GM21529 (cell line): ENCODE data around the gene NLN.
"Not testable (repeated sequence)": the region's sequence is repeated elsewhere in the genome, so short reads cannot be mapped to it uniquely, and the experiment has no call there.

Source experiments
- ATAC-seq: cut with Tn5 transposase; IDR thresholded peaks from one replicate; pipeline ENCODE4 v1.9.1; 2021; ENCODE audit not compliant: unreplicated experiment

The NLN gene

DNA sequence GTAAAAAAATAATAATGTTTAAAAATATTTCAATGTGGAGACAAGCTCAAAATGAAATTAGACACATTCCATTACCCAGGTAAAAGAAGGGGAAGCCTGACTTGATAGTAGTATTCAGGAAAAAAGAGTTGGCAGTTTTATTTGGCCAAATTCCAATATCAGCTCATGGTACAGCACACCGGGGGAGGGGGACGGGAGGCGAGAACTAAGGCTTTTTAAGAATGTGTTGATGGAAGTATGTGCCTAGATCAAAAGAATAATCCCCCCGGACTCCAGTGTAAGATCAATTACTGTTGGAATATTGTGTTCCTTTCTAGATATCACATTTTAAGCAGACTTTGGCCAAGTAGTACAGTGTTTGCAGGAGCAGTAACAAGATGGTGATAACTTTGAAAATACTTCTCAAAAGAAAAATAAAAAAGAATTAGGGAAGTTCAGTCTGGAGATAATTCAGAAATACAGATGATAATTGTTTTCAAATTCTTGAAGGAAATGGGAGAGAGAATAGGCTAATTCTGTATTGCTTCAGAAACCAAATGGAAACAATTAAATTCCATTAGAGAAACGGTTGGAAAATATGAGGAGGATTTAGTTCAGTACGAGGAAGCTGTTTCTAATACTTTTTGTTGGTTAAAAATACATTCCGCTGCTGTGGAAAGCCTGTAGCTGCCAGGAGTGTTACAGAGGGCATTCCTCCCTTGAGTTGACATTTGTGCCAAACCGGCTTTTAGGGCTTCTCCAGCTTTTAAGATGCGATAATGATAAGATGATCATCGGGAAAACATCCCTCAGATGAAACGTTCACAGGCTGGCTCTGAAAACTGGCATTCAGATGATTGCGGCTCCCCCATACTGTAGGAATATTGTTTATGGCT lies 106.3 kb downstream of the NLN start:
- ATAC-seq = no peak

GRCh38 chr5:65830856-65831255 lies 108.9 kb downstream of the NLN start:
- ATAC-seq = no peak

DNA sequence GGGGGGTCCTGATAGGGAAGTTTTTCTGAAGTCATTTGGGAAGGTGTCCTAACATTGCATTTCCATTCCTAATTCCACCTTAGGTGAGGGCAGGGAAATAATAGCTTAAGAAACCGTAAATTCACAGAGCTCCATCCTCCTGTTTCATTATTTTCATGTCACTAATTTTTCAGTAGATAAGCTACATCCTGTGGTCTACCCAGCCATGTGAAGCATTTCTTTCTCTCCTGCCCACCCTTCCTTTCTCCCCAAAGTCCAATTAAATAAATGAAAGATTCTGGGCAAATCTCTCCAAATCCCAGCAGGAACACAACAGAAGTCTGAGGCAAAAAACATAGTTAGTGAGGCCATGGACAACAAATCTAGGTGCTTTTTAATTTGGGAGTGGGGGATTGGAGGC lies 109.3 kb downstream of the NLN start:
- ATAC-seq = no peak

DNA sequence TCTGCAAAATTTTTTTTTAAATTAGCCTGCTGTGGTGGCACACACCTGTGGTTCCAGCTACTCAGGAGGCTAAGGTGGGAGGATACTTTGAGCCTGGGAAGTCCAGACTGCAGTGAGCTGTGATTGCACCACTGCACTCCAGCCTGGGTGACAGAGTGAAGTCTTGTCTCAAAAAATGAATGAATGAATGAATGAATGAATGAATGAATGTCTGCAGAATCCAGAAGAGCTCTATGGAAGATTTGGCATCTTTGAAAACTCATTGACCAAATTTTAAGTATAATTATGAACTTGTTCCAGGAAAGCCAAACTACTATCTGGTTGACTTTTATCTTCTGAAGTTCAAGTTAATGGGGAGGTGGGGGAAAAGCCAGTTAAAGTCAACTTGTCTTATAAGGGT lies 110.1 kb downstream of the NLN start:
- no peak for ATAC-seq

DNA sequence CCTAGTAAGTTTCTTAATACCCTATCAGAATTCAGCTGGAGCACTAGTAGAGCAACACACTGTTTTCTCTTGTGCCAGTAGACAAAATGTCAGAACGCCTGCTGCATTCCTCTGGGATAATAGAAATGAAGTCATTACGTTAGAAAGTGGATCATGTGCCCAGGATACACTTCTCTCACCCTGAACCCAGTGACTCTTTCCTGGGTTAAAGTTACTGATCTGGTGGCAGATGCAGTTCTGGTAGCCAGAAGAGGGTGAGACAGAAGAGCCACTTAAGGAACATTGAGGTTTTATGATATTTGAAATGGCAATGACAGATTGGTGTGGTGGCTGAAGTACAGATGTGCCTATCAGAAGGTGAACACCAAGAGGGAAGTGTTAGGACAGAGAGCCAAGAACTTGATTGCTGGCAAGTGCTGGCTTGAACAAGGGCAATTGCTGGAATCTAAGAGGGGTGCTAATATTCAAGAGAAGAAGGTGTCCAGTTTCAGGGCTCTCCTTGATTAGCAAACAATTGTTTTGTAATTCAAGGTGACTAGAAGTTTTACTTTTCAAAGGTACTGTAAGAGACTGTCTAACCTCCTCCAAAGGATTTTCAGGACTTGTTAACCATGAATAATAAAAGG lies 110.7 kb downstream of the NLN start:
- no peak for ATAC-seq

DNA sequence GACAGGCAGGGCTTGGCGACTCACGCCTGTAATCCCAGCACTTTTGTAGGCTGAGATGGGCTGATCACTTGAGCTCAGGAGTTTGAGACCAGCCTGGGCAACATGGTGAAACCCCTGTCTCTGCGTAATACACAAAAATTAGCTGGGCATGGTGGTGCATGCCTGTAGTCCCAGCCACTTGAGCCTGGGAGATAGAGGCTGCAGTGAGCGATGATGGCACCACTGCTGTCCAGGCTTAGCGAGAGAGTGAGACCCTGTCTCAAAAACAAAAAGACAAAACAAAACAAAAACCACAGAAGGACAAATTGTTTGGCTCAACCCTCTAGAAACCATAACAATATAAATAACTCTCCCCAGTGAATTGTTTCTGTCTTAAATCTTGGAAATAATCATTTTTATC lies 111.8 kb downstream of the NLN start:
- ATAC-seq = no peak

DNA sequence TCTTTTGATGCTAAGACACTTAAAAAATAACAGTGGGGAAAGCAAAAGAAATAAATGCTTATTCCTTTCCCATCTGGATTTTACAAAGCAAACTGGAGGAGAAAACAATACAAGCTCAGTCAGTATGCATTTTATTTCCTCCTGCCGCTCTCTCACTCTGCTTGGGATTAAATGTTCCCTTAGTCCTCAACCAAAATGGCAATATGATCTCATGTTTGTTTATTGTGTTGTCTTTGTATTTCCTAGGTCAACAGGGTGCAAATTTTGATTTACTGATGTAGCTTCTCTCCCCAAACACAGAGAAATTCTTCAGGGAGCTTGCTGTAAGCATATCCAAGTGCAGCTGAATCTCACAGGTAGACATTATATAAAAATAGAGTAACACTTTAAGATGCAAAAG lies 112.3 kb downstream of the NLN start:
- ATAC-seq = no peak

DNA sequence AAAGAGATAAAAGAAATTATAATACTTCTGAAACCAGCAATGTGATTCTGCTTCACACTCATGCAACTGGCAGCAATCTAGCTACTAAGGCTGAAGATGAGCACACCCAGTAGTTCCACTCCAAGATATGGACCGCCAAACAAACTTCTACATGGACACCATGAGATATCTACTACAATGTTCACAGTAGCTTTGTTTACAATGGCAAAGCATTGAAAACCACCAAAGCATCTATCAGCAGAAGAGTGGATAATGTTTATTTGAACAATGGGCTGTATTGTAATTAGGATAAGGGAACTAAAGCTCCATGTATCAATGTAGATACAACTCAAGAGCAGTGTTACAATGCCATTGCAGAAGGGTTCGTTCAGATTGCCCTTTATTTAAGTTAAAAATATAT lies 113.2 kb downstream of the NLN start:
- no peak for ATAC-seq

DNA sequence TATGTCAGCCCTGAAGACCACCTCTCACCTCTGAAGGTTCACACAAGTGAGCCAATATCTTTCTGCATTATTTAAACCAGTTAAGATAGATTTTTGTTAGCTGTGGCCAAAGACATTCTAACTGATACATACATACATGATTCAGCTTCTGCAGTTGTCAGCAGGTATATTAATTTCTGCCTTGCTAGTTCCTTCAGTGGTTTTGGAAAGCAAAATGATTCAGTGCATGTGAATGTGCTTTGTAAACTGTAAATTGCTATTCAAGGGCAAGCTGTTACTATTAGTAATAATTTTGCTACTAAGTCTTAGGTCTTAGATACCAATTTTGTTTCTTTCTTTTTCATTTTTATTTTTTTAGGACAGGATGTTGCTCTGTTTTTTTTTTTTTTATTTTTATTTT lies 115.1 kb downstream of the NLN start:
- no peak for ATAC-seq

- ATAC-seq = not testable (repeated sequence)
Measured at GRCh38 chr5:65839170-65839569, 117.2 kb downstream of the NLN start.

DNA sequence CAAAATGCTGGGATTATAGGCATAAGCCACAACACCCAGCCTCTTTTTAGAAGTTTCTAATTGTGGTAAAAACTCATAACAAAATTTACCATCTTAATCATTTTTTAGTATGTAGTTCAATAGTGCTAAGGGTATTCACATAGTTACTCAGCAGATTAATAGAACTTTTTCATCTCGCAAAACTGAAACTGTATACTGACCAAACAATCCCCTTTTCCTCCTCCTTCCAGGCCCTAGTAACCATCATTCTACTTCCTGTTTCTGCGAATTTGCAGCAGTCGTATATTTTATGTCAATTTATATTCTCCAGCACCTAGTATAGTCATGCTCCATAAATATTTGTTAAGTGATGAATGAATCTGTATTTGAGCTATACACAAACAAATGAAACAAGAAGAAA lies 118.1 kb downstream of the NLN start:
- ATAC-seq = no peak

GRCh38 chr5:65844763-65845162 lies 122.8 kb downstream of the NLN start:
- not testable (repeated sequence) for ATAC-seq

DNA sequence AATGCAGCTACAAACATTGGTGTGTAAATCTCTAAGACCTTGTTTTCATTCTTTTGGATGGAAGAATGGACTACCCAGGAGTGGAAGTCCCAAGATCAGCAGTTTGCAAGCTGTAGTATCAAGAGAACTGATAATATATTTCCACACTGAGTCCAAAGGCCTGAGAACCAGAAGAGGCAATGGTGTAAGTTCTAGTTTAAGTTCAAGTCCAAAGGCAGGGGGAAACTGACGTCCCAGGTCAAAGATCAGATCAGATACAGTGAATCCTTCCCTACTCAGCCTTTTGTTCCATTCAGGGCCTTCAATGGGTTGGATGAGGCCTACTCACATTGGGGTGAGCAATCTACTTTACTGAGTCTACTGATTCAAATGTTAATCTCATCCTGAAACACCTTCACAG lies 124.1 kb downstream of the NLN start:
- ATAC-seq = no peak

- not testable (repeated sequence) for ATAC-seq
Measured at GRCh38 chr5:65847019-65847418, 125.0 kb downstream of the NLN start.

DNA sequence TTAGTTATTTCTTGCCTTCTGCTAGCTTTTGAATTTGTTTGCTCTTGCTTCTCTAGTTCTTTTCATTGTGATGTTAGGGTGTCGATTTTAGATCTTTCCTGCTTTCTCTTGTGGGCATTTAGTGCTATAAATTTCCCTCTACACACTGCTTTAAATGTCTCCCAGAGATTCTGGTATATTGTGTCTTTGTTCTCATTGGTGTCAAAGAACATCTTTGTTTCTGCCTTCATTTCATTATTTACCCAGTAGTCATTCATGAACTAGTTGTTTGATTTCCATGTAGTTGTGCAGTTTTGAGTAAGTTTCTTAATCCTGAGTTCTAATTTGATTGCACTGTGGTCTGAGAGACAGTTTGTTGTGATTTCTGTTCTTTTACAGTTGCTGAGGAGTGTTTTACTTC lies 127.9 kb downstream of the NLN start:
- not testable (repeated sequence) for ATAC-seq

- ATAC-seq = no peak
Measured at GRCh38 chr5:65854925-65855324, 132.9 kb downstream of the NLN start.

- ATAC-seq = no peak
Measured at GRCh38 chr5:65855766-65856315, 133.8 kb downstream of the NLN start.

DNA sequence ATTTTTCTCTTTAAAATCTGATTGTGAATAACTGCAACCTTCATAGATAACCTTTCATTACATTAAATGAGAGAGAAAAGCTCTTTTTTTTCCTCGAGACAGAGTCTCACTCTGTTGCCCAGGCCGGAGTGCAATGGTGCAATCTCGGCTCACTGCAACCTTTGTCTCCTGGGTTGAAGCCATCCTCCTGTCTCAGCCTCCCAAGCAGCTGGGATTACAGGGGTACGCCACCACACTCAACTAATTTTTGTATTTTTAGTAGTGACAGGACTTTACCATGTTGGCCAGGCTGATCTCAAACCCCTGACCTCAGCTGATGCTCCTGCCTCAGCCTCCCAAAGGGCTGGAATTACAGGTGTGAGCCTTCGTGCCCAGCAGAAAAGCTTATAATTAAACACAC lies 134.5 kb downstream of the NLN start:
- ATAC-seq = no peak

- ATAC-seq = no peak
Measured at GRCh38 chr5:65858316-65858715, 136.3 kb downstream of the NLN start.

- no peak for ATAC-seq
Measured at GRCh38 chr5:65861830-65862241, 139.8 kb downstream of the NLN start.

- ATAC-seq = no peak
Measured at GRCh38 chr5:65862384-65862783, 140.4 kb downstream of the NLN start.

DNA sequence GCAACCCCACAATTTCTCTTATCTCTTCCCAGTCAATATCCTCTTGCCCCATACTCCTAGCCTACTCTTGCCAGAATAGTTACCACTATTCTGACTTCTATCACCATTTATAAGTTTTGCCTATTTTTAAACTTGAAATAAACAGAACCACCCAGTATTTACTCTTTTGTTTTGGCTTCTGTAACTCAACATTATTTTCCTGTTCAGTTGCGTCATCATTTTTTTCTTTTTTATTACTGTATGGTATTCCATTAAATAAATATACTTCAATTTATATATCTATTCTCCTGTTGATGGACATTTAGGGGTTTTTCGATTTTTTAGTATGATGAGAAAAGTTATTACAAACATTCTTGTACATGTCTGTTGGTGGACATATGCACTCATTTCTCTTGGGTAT lies 141.7 kb downstream of the NLN start:
- ATAC-seq = no peak
